ENCODE measurements around the gene CSNK2A1.

DNA sequence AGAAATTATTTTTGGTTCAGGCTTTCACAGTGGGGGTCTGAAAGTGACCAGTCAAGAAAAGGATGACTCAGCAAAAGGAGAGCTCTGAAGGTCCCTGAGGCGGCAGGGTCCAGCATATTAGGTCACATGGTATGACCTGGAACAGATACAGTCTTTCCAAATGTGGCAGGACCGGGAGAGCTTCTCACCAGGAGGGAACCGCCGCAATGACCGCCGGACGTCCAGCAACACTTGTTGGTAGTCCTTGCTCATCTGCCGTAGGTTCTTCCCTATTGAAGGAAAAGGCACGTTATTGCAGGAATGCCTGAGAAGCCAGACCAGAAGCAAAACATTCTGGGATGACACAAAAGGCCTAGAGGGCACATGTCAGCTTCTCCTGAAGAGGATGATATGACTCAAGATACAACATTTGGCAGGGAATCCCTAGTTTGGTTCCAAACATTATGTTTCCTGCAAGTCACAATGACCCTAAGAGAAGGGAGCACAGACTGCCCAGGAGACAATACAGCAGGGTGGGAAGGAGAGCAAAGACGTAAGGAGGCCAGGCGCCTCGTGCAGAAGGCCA is 98.6 kb downstream of the CSNK2A1 start:
- TF ChIP-seq, protein P1, sequence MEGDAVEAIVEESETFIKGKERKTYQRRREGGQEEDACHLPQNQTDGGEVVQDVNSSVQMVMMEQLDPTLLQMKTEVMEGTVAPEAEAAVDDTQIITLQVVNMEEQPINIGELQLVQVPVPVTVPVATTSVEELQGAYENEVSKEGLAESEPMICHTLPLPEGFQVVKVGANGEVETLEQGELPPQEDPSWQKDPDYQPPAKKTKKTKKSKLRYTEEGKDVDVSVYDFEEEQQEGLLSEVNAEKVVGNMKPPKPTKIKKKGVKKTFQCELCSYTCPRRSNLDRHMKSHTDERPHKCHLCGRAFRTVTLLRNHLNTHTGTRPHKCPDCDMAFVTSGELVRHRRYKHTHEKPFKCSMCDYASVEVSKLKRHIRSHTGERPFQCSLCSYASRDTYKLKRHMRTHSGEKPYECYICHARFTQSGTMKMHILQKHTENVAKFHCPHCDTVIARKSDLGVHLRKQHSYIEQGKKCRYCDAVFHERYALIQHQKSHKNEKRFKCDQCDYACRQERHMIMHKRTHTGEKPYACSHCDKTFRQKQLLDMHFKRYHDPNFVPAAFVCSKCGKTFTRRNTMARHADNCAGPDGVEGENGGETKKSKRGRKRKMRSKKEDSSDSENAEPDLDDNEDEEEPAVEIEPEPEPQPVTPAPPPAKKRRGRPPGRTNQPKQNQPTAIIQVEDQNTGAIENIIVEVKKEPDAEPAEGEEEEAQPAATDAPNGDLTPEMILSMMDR (IDR thresholded peaks at IDR 0.05): no peak
- TF ChIP-seq POLR2A (IDR thresholded peaks at IDR 0.05): no peak
